Stimulated activated CD8-positive, alpha-beta memory T cell treated with anti-CD3 and anti-CD28 coated beads, Interleukin-7, amount 100 ng/mL, for 4 hours (primary cell): Measurements from ENCODE around the gene MACROD2.
"Not testable (repeated sequence)": the region's sequence is repeated elsewhere in the genome, so short reads cannot be mapped to it uniquely, and the experiment has no call there.

ENCODE experiments used
- DNase-seq, 2 donors: peaks; one replicate each; pipeline ENCODE4 v3.0.0-alpha.2; 2020; ENCODE audit warnings: low read depth in 2 of 2

Gene MACROD2

DNA sequence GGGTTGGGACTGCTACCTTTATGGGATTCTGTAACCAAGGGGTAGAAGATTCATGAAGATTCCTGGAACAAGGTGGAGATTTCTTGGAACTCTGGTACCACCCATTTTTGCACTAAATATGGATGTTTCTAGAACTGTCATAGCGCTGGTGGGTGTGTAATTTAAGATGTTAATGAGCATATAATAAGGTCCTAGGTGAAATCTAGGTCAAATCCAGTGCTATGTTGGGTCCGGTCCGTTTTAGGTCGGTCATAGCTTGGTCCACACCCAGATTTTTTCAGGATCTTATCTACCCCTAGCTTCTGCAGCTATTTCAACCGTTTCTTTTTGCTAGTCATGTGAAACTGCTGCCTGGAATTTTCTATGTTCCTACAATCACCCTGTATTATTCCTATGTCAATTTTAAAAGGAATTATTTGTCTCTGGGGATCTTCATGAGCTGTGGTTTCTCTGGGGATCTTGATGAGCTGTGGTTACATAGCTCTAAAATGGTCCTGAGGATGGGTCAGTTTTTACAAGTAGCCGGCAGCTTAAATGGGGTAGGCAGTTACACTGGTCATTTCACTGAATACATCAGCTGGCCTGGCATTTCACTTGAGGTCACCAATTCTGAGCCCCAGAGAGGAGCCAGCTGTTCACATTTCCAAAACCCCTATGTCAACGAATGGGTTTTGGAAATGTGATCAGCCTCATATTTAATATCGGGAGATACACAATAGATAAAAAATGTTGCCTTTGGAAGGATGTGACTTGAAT, 994.4 kb downstream of the MACROD2 start:
- no peak for DNase-seq

DNA sequence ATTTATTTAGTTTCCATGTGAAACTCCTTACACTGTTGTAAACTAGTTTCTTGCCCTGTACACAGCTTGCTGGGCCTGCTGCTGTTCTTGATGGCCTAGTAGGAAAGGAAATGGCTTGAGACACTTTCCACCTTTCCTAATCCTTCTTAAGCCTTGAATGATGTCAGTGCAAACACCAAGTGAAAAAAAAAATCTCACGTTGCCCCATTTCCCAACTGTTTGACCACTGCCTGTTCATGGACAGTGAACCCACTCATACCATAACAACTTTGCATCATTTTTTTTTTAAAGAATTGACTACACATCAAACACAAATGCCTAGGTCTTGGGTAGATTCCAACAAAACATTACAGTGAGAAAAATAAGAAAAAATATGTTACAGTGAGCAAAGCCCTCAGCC, 995.7 kb downstream of the MACROD2 start:
- no peak for DNase-seq

DNA sequence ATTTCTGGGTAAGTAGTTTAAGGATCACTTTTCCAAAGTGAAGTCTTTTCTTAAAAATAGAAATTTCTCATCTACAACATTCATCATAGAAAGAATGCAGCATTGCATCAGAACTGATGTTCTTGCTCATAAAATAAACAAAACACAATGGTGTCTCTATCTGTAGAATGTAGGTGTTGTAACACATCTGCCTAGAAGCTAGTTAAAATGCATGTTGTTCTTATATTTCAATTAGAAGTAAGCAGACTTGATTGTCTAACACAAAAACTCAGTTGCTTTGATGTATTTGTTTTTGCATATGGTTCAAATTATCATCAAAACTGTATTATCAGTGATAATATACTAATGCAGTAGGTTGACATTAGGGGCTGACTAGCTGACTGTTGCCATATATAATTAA, 996.8 kb downstream of the MACROD2 start:
- DNase-seq = no peak

DNA sequence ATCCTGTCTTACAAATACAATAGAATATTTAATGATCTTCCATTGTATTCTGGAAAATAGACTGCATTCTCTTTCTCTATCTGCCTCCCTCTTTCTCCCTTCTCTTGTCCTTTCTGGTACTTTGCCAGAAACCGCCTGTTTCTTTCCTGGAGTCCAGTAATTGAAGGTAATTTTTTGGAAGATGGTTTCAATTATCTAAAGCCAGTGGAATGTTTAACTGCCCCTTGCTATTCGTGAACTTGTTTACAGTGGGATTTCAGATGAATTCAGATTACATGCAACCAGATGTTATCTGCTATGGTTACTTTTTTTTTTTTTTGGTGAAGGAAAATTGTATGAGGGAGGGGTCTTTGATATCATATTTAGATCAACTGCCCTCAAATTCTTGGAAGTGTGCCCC, 997.6 kb downstream of the MACROD2 start:
- no peak for DNase-seq

DNA sequence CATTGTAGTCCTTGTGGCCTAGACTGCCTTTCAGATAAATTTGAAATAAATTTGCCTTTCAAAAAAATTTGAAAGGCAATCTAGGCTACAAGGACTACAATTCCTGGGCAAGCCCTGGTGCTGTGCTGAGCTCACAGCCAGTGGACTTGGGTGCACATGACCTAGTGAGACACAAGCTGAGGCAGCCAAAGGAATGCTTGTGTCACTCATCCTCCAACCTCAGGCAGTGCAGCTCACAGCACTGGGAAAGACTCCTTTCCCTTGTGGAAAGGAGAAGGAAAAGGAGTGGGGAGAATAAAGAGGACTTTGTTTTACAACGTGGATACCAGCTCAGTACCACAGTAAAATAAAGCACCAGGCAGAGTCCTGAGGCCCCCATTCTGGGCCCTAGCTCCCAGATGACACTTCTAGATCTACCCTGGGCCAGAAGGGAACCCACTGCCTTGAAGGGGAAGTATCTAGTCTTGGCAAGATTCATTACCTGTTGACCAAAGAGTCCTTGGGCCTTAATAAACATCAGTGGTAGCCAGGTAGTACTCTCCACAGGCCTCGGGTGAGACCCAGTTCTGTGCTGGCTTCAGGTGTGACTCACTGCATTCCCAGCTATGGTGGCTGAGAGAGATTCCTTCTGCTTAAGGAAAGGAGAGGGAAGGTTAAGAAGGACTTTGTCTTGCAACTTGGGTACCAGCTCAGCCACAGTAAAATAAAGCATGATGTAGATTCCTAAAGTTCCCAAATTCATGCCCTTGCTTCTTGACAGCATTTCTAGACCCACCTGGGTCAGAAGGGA, 1001.8 kb downstream of the MACROD2 start:
- no peak for DNase-seq

DNA sequence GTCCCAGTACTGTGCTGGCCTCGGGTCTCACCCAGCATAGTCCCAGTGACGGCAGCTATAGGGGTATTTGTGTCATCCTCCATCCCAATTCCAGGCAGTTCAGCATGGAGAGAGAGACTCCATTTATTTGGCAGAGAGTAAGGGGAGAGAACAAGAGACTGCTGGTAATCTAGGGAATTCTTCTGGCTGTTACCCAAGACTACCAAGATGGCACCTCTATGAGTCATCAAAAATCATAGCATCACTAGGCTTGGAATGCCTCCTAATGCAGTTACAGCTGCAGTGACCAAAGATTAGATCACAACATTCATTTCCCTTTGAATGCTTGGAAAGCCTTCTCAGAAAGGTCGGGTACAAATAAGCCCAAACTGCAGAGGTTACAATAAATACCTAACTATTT, 1002.5 kb downstream of the MACROD2 start:
- no peak for DNase-seq

DNA sequence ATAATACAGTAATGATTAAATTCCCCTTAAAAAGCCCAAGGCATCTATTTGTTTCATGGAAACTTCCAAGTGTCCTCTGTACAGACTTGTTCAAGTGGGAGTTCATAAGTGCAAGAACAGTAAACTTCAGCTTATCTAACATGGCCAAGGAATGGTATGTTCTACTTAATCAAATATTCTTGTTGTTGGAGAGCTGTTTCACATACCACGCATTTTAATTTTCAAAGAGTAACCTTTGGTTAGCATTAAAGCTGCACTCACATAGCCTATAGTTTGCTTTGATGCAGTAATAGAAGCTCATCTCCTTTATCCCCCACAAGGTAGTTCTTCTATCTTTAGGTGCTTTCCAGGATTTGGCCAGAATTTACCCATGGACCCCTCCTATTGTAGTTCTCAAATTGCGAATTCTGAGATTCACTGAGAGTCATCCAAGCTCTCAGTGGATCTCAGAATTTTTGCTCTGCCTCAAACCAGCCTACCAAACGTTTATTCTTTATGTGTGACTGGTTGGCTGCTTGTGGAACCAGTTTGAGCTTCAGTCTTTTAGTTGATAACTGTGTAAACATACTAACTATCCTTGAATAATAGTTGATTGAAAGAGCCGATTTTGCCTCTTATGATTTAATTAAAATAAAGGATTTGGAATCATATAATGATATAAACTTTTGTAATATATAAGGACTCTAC, 1010.1 kb downstream of the MACROD2 start:
- DNase-seq = no peak

DNA sequence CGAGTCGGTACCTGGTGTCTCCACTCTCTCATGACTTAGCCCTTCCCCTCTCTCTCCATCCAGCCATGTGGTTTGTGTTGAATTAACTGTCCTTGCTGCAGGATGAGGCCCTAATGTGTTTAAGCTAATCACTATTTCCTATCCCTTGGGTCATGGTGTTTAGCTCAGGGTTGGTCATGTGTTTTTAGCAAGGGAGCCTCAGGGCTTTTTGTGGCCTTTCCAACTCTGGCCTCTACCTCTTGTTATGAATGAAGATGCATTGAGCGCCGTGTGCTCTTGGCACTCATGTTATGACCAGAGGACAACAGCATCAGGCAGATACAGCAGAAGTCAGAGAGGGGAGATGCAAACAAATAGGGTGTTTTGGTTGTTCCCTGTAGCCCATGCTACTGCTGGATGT, 1016.3 kb downstream of the MACROD2 start:
- no peak for DNase-seq

DNA sequence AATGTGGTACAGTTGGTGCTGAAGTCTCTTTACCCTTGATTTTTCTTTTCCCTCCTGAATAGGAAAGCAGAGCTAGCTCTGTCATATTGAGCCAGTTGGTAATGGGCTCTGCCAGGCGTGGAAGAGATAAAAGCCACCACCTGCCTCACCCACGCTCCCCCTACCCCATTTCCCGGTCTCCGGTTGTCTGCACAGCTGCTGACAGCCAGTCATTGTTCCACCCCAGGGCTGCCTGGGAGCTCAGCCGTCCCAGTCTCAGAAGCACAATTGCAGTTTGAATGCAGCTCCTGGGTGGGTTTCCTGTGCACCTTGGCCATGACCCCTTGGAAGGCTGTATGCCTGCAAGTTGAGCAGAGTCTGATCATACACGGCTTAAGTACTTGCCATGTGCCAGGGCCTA, 1017.2 kb downstream of the MACROD2 start:
- no peak for DNase-seq

DNA sequence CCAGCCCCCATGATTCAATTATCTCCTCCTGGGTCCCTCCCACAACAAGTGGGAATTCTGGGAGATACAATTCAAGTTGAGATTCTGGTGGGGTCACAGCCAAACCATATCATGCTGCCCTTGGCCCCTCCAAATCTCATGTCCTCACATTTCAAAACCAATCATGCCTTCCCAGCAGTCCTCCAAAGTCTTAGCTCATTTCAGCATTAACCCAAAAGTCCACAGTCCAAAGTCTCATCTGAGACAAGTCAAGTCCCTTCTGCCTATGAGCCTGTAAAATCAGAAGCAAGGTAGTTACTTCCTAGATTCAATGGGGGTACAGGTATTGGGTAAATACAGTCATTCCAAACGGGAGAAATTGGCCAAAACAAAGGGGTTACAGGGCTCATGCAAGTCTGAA, 1021.6 kb downstream of the MACROD2 start:
- not testable (repeated sequence) for DNase-seq

DNA sequence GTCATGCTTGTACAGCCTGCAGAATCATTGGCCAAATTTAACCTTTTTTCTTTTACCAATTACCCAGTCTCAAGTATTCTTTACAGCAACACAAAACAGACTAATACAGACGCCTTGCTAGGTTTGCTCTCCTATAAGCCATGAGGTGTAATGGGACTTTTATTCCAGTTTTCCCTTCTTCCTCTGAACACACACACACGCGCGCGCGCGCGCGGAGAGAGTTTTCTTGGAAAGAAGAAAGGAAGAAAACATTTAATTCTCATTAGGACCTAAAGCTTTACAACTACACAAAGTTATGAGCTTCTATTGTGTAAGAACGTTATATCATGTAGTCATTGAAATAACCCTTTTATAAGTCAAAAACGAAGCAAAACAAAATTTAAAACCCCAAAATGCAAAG, 1023.6 kb downstream of the MACROD2 start:
- DNase-seq = no peak

DNA sequence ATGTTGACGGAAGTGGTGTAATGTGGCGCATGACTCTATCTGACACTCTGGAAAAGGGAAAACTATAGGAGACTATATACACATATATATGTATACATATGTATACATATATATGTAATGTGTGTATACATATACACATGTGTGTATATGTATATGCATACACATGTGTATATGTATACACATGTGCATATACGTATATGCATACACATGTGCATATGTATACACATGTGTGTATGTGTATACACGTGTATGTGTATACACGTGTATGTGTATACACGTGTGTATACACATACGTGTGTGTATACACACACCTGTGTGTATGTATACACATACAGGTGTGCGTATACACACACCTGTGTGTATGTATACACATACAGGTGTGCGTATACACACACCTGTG, 1025.5 kb downstream of the MACROD2 start:
- DNase-seq = no peak

DNA sequence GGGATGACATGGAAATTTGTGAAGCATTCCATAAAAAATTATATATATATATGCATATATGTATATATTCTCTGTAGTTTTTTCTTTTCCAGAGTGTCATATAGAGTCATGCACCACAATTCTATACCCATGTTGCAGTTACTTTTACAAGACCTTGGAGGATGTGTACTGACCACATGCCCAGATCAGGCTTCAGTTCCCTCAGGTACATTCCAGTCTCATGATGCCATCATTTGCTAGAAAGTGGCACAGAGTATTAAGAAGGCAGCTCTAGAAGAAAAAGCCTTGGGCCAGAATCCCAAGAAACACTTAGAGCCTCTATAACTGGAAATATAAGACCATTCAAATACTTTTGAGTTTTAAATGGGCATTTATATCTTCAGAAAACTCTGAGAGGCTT, 1027.6 kb downstream of the MACROD2 start:
- DNase-seq = no peak

DNA sequence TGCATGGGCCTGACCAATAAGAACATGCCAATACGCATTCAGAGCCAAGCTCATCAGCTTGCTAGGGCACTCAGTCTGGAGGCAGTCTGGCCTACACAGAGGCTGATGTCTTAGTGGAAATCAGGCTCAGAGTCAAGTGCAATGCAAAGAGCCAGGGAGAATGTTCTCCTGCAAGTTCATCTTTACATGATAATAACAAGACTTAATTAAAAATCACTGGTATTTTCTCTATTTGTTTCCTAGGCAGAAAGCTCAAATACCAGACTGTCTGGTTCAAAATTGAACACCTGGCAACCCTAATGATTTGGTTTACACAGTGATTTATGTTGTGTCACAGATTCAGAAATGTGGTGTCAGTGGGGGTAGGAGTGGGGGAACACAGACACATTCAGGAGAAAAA, 1031.4 kb downstream of the MACROD2 start:
- DNase-seq = no peak

DNA sequence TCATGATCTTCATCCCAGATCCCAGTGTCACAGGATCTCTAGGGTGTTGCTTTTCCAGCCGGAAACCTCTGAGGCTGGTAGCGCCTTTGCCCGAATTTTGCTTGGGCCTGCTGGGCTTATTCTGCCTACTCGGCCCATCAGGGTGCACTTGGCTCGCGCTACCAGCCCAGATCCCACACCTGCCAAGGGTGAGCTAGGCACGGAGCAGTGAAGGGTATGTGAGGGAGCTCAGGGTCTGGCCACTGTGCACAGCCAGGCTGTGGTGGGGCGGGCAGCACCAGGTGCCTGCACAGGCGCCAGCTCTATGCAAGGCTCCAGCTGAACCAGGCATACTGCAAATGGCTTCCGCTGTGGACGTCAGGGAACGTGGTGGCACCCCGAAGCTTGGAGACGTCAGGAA, 1035.5 kb downstream of the MACROD2 start:
- no peak for DNase-seq

DNA sequence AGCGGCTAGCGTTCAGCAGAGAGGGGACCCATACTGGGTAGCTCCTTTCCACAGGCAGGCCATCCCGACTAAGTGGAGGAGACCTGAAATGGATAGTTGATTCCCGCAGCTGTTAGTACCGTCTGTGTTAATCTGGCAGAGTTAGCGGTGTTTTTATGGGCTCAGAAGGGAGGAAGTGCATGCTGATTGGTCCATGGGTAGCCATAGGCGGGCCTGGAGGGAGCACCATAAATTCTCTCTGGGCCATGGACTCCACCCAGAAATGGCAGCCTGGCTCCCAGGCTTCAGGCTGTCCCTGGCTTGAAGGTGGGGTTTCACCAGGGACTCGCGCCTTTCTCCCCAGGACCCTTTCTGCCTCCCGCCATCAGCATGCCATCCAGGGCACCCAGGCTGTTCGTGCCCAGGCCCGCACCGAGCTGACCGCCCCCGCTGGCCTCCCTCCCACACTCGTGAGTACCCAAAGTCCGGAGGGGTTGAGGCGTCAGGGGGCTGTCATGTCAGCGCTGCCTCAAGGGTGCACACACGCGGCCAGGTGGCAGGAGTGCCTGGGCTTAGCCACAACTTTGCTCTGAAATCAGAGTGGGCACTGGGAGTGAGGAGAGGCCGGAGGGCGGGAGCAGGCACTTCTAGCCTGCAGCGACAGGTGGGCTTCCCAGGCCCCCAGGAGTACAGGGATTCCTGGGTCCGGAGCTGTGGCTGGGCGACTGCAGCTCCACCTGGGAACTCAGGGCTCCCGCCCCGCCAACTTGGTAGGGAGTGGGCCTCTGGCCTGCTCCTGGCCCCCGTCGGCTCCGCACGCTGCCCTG, 1036.4 kb downstream of the MACROD2 start:
- no peak for DNase-seq

DNA sequence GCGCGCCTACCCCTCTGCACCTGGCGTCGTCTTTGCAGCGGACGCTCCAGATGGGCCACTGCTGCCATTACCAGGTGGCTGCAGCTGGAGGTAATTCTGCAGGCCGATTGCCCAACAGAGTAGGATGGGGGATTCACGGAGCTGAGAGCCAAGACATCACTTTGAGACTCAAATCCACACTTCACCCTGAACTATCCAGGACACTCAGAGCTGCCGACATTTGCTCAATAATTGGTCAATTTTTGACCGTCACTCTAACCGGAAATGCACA, 1037.0 kb downstream of the MACROD2 start:
- DNase-seq = no peak

DNA sequence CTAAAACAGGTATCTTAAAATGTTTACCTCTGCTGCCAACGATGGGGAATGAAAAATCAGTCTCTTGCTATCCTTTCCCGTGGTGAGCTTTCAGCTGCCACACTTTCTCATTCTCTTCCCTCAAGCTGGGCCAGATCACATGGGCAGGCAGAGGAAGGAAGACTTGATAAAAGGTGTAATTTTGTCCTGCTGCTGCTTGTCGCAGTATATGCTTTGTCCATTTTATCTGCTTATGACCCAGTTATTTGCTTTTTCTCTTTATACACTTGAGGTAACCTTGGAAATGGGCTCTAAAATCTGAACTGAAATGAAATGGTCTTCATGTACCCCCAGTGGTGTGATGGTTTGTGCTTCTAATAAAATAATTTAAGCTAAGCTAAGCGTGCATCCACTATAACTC, 1038.0 kb downstream of the MACROD2 start:
- DNase-seq = no peak

DNA sequence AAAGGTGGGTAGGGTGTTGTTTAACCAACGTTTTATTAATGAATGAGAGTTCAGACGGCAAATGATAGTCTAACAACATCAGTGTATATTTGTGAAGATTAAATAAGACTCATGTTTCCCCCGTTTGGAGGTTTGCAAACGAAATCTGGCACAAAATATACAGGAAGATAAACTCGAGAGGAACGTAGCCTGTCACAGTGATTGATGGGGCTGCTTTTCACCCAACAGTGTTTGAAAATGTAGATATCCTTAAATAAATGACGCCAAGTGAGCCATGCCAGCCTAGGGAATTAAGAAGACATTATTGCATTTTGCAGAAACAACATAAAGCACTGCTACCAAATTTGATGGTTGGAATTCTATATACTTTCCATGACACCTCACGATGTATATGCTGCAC, 1038.6 kb downstream of the MACROD2 start:
- DNase-seq = no peak

DNA sequence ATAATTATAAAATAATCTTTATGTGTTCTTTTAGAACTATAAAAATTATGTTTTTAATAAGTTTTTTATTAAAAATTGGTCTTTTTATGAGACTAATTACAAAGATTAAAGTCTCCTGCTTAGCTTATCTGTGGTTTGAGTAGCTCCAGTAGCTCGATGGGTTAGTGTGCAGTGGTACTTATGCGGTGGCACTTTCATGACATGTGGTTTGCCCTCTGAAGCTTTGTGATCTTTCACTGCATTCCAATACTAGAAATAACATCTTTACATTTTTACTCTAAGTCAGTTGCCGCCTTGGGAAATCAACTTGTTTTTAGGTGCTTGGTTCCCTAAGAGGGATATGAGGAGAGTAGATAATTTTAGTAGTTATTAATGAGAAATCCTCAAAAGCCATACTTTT, 1041.6 kb downstream of the MACROD2 start:
- no peak for DNase-seq

DNA sequence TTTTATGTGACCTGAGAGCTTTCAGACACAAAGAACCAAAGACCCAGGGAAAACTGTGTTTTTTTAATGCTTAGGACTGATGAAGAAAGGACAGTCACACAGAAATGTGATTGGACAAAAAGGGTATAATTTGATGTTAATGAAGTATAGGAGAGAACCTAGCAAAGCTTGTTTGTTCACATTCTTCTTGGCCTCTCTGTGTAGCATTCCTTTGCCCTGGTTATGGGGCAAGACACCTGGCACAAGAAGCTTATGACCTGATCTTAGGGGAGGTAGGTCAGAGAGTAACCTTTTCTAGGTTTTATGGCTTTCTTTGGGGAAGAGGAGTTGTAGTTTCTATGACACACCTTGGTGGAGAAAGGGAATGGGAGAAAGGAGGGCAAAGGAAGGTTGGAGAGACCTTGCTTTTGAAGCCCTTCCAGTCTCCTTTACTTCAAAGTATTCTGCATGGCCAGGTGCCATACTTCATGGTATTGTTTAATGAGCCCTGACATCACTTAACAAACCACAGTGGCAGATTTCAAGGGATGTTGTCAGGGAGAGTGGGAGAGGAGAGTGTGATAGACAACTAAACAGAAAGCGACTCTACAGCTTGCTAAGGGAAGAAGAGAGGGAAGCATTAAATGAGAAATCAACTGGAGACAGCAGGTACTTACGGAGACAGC, 1043.9 kb downstream of the MACROD2 start:
- no peak for DNase-seq

DNA sequence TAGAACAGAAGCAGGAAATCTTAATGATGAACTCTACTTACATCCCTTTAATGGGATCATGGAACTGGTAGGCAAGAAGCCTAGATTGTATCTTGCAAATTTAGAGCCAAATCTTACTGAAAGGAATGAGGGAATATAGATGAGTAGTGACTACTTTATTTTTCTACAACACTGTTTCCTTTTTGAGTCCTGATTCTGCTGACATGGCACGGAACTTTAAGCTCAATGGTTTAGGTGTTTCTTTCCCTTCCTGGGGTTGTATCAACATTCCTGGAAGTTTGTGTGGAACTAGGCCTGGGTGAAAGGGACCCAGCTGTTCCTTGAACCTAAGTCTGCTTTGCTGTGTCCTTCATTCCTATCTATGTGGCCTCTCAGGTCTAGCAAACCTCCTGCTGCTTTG, 1047.4 kb downstream of the MACROD2 start:
- no peak for DNase-seq
